ENCODE measurements around the gene ZSCAN5B. TPM values are rescaled to one million over a fixed set of nuclear protein-coding genes. Genes with fewer than 3 reads are reported as not detected.
"Not testable (repeated sequence)": the region's sequence is repeated elsewhere in the genome, so short reads cannot be mapped to it uniquely, and the experiment has no call there.

ZSCAN5B gene
- total RNA-seq, 2 experiments from 2014 or later: not detected

- no peaks in the 10 kb centered on the region for H3K9me3 Mint-ChIP-seq
- ChIA-PET CTCF (interaction anchor here (0.8 to 1.5 kb wide), 5 partner anchors 16 to 116 kb away, joined by 3 to 6 read pairs (median 4); no protein-coding TSS in a partner anchor), POLR2A (no interaction called here)
- DNase-seq (peak; percentile 10), ATAC-seq (no peak)
- no peak overlapping the region for H3K27ac Mint-ChIP-seq
- peaks cover 12% of the 10 kb centered on the region for H3K36me3 Mint-ChIP-seq (ENCODE audit: low read depth)
- intact Hi-C loops (cut with micrococcal nuclease): loop anchor here (10.0 kb wide), 1 partner anchor 50 kb away; no protein-coding TSS in a partner anchor
- H3K27me3 Mint-ChIP-seq: no peaks in the 10 kb centered on the region
- no peak overlapping the region for H3K4me3 Mint-ChIP-seq
- peaks cover 18% of the 10 kb centered on the region for H3K4me1 Mint-ChIP-seq (ENCODE audit: low read depth)
- TF ChIP-seq CTCF (IDR thresholded peaks at IDR 0.05): peak; percentile 30
Measured at GRCh38 chr19:56155124-56155687, 42.4 kb downstream of the ZSCAN5B start.

GRCh38 chr19:56153507-56153906, 44.1 kb downstream of the ZSCAN5B start:
- H3K36me3 Mint-ChIP-seq (ENCODE audit: low read depth): peaks cover 9% of the 10 kb centered on the region
- CTCF ChIA-PET: no interaction called here
- H3K27me3 Mint-ChIP-seq: no peaks in the 10 kb centered on the region

GRCh38 chr19:56152644-56153043, 44.9 kb downstream of the ZSCAN5B start:
- no peak for TF ChIP-seq CTCF (IDR thresholded peaks at IDR 0.05)
- H3K27me3 Mint-ChIP-seq: no peaks in the 10 kb centered on the region
- no peak overlapping the region for H3K4me3 Mint-ChIP-seq
- ChIA-PET POLR2A (no interaction called here), CTCF (no interaction called here)
- ATAC-seq (no peak), DNase-seq (no peak)
- H3K36me3 Mint-ChIP-seq (ENCODE audit: low read depth): peaks cover 15% of the 10 kb centered on the region
- H3K27ac Mint-ChIP-seq: no peak overlapping the region
- peaks cover 2% of the 10 kb centered on the region for H3K9me3 Mint-ChIP-seq
- peaks cover 21% of the 10 kb centered on the region for H3K4me1 Mint-ChIP-seq (ENCODE audit: low read depth)
- intact Hi-C loops (cut with micrococcal nuclease): loop anchor here (10.0 kb wide), 1 partner anchor 48 kb away; no protein-coding TSS in a partner anchor

More at GRCh38 chr19:56153507-56153906, 44.1 kb downstream of the ZSCAN5B start:
- Mint-ChIP-seq H3K4me3 (no peak overlapping the region), H3K9me3 (peaks cover 2% of the 10 kb centered on the region), H3K27ac (peak overlapping the region; percentile 71), H3K4me1 (ENCODE audit: low read depth) (peaks cover 21% of the 10 kb centered on the region)
- intact Hi-C loops (cut with micrococcal nuclease): loop anchor here (10.0 kb wide), 1 partner anchor 49 kb away; no protein-coding TSS in a partner anchor
- POLR2A ChIA-PET: no interaction called here
- no peak for TF ChIP-seq CTCF (IDR thresholded peaks at IDR 0.05)
- DNase-seq (no peak), ATAC-seq (no peak)

GRCh38 chr19:56150358-56150757, 47.2 kb downstream of the ZSCAN5B start:
- POLR2A ChIA-PET: no interaction called here
- ATAC-seq: no peak
- DNase-seq: no peak
- no peak for TF ChIP-seq CTCF (IDR thresholded peaks at IDR 0.05)
- H3K4me1 Mint-ChIP-seq (ENCODE audit: low read depth): peaks cover 21% of the 10 kb centered on the region
- H3K9me3 Mint-ChIP-seq: peaks cover 2% of the 10 kb centered on the region
- intact Hi-C loops (cut with micrococcal nuclease): loop anchor here (10.0 kb wide), 1 partner anchor 46 kb away; no protein-coding TSS in a partner anchor
- CTCF ChIA-PET: no interaction called here
- no peak overlapping the region for H3K4me3 Mint-ChIP-seq
- no peaks in the 10 kb centered on the region for H3K27me3 Mint-ChIP-seq
- H3K27ac Mint-ChIP-seq: no peak overlapping the region
- peaks cover 15% of the 10 kb centered on the region for H3K36me3 Mint-ChIP-seq (ENCODE audit: low read depth)

- DNase-seq: no peak
- no peak overlapping the region for H3K27ac Mint-ChIP-seq
- no peak for ATAC-seq
- H3K36me3 Mint-ChIP-seq (ENCODE audit: low read depth): peaks cover 15% of the 10 kb centered on the region
- no peak for TF ChIP-seq CTCF (IDR thresholded peaks at IDR 0.05)
- H3K27me3 Mint-ChIP-seq: no peaks in the 10 kb centered on the region
- ChIA-PET POLR2A (no interaction called here), CTCF (no interaction called here)
- peaks cover 21% of the 10 kb centered on the region for H3K4me1 Mint-ChIP-seq (ENCODE audit: low read depth)
- no peak overlapping the region for H3K4me3 Mint-ChIP-seq
- intact Hi-C loops (cut with micrococcal nuclease): loop anchor here (10.0 kb wide), 1 partner anchor 45 kb away; no protein-coding TSS in a partner anchor
- peaks cover 2% of the 10 kb centered on the region for H3K9me3 Mint-ChIP-seq
Measured at GRCh38 chr19:56149656-56150038, 47.9 kb downstream of the ZSCAN5B start.

GRCh38 chr19:56148955-56149655, 48.5 kb downstream of the ZSCAN5B start:
- DNase-seq; POLR2A ChIA-PET; H3K4me3 Mint-ChIP-seq; CTCF ChIA-PET; ATAC-seq; H3K27me3 Mint-ChIP-seq; H3K9me3 Mint-ChIP-seq; intact Hi-C loops (cut with micrococcal nuclease); H3K27ac Mint-ChIP-seq: not testable (repeated sequence)
- Mint-ChIP-seq H3K4me1 (ENCODE audit: low read depth) (peaks cover 25% of the 10 kb centered on the region), H3K36me3 (ENCODE audit: low read depth) (peaks cover 15% of the 10 kb centered on the region)

All from activated CD8-positive, alpha-beta T cell treated with anti-CD3 and anti-CD28 coated beads for 36 hours (primary cell).